Activated CD8-positive, alpha-beta T cell treated with anti-CD3 and anti-CD28 coated beads for 36 hours (primary cell): ENCODE measurements around the gene FGF18. TPM values are rescaled to one million over a fixed set of nuclear protein-coding genes. Genes with fewer than 3 reads are reported as not detected.

Experiments
- ATAC-seq: fragments of 200-7000 bp; cut with Tn5 transposase; one replicate; pipeline ENCODE4 v1.10.0; 2021; ENCODE audit warnings: mild to moderate bottlenecking, moderate library complexity
- CTCF ChIA-PET: fragments of 350-600 bp; sonication (Branson Sonifier 250); formaldehyde crosslinking; loops from one replicate; lab custom pipeline; 2021; ENCODE audit warnings: antibody characterized with exemption; lab: Charles Lee
- POLR2A ChIA-PET: fragments of 350-600 bp; sonication (Branson Sonifier 250); formaldehyde crosslinking; loops from one replicate; lab custom pipeline; 2021; ENCODE audit warnings: antibody characterized with exemption; lab: Charles Lee
- DNase-seq: peaks from one replicate; pipeline ENCODE4 v3.0.0-alpha.2; 2020
- H3K27ac Mint-ChIP-seq: one replicate; pipeline ENCODE4 v1.8.0; 2021; ENCODE audit warnings: mild to moderate bottlenecking, mixed read lengths
- H3K27me3 Mint-ChIP-seq: one replicate; pipeline ENCODE4 v1.8.0; 2021; ENCODE audit warnings: mixed read lengths
- H3K36me3 Mint-ChIP-seq: one replicate; pipeline ENCODE4 v1.8.0; 2021; ENCODE audit warnings: low read depth, mixed read lengths
- H3K4me1 Mint-ChIP-seq: one replicate; pipeline ENCODE4 v1.8.0; 2021; ENCODE audit warnings: low read depth, mixed read lengths
- H3K4me3 Mint-ChIP-seq: one replicate; pipeline ENCODE4 v1.8.0; 2021; ENCODE audit warnings: mild to moderate bottlenecking, moderate library complexity, mixed read lengths
- H3K9me3 Mint-ChIP-seq: one replicate; pipeline ENCODE4 v1.8.0; 2021; ENCODE audit warnings: mixed read lengths
- CTCF ChIP-seq: fragments of 200-600 bp; IDR thresholded peaks from one replicate; pipeline ENCODE4 v1.8.0; 2022; ENCODE audit warnings: antibody characterized with exemption, mild to moderate bottlenecking
- intact Hi-C: fragments of 100-400 bp; cut with micrococcal nuclease; formaldehyde crosslinking; loops from one replicate; pipeline ENCODE4 v1.10.0; 2022
- total RNA-seq, 2 experiments: library from RNA; stranded (reverse); gene quantifications; one replicate each; pipeline ENCODE4 v1.2.3, GENCODE V29; 2021

Gene FGF18
- total RNA-seq, 2 experiments from 2014 or later = 0.18 TPM; not detected in 1

GRCh38 chr5:171432583-171433351 lies 13.3 kb downstream of the FGF18 start:
- Mint-ChIP-seq H3K4me1 (no peaks in the 10 kb centered on the region), H3K27ac (no peak overlapping the region), H3K27me3 (no peaks in the 10 kb centered on the region), H3K36me3 (no peaks in the 10 kb centered on the region), H3K9me3 (no peaks in the 10 kb centered on the region), H3K4me3 (no peak overlapping the region)
- CTCF ChIA-PET = no interaction called here
- no peak for ATAC-seq
- DNase-seq = no peak
- no peak for TF ChIP-seq CTCF
- POLR2A ChIA-PET = no interaction called here
- intact Hi-C loops = no loop called here

GRCh38 chr5:171433352-171433698 lies 13.9 kb downstream of the FGF18 start:
- CTCF ChIA-PET = no interaction called here
- H3K36me3 Mint-ChIP-seq = no peaks in the 10 kb centered on the region
- intact Hi-C loops = no loop called here
- H3K27ac Mint-ChIP-seq = no peak overlapping the region
- H3K9me3 Mint-ChIP-seq = no peaks in the 10 kb centered on the region
- H3K27me3 Mint-ChIP-seq = no peaks in the 10 kb centered on the region
- POLR2A ChIA-PET = interaction anchor here (1.9 kb wide), 1 partner anchor 18 kb away, joined by 4 read pairs; no protein-coding TSS in a partner anchor
- no peak overlapping the region for H3K4me3 Mint-ChIP-seq
- no peak for TF ChIP-seq CTCF
- ATAC-seq = no peak
- DNase-seq = no peak
- no peaks in the 10 kb centered on the region for H3K4me1 Mint-ChIP-seq

- no peaks in the 10 kb centered on the region for H3K36me3 Mint-ChIP-seq
- no peak overlapping the region for H3K27ac Mint-ChIP-seq
- POLR2A ChIA-PET = interaction anchor here (1.9 kb wide), 1 partner anchor 19 kb away, joined by 4 read pairs; no protein-coding TSS in a partner anchor
- ATAC-seq (no peak), DNase-seq (no peak)
- no peaks in the 10 kb centered on the region for H3K27me3 Mint-ChIP-seq
- CTCF ChIA-PET = no interaction called here
- intact Hi-C loops = no loop called here
- no peak overlapping the region for H3K4me3 Mint-ChIP-seq
- no peaks in the 10 kb centered on the region for H3K9me3 Mint-ChIP-seq
- H3K4me1 Mint-ChIP-seq = no peaks in the 10 kb centered on the region
- TF ChIP-seq CTCF = no peak
Measured at GRCh38 chr5:171433982-171434676, 14.7 kb downstream of the FGF18 start.

- Mint-ChIP-seq H3K27ac (no peak overlapping the region), H3K4me3 (no peak overlapping the region), H3K9me3 (no peaks in the 10 kb centered on the region), H3K27me3 (no peaks in the 10 kb centered on the region), H3K36me3 (no peaks in the 10 kb centered on the region), H3K4me1 (no peaks in the 10 kb centered on the region)
- CTCF ChIA-PET = interaction anchor here (1.1 kb wide), 1 partner anchor 14 kb away, joined by 3 read pairs; no protein-coding TSS in a partner anchor
- POLR2A ChIA-PET = interaction anchor here (1.9 kb wide), 1 partner anchor 20 kb away, joined by 4 read pairs; no protein-coding TSS in a partner anchor
- intact Hi-C loops = no loop called here
- TF ChIP-seq CTCF = no peak
- ATAC-seq (no peak), DNase-seq (no peak)
Measured at GRCh38 chr5:171434874-171435273, 15.4 kb downstream of the FGF18 start.

- Mint-ChIP-seq H3K27ac (no peak overlapping the region), H3K4me1 (no peaks in the 10 kb centered on the region), H3K27me3 (no peaks in the 10 kb centered on the region), H3K4me3 (no peak overlapping the region), H3K9me3 (no peaks in the 10 kb centered on the region), H3K36me3 (no peaks in the 10 kb centered on the region)
- DNase-seq (no peak), ATAC-seq (no peak)
- ChIA-PET POLR2A (no interaction called here), CTCF (interaction anchor here (1.1 kb wide), 1 partner anchor 15 kb away, joined by 3 read pairs; no protein-coding TSS in a partner anchor)
- intact Hi-C loops = no loop called here
- TF ChIP-seq CTCF = no peak
Measured at GRCh38 chr5:171435908-171436307, 16.5 kb downstream of the FGF18 start.
